GM21367 (cell line): ENCODE data around the gene ERC1.
"Not testable (repeated sequence)": the region's sequence is repeated elsewhere in the genome, so short reads cannot be mapped to it uniquely, and the experiment has no call there.

ENCODE experiments used
- ATAC-seq: cut with Tn5 transposase; IDR thresholded peaks from one replicate; pipeline ENCODE4 v1.9.1; 2021; ENCODE audit not compliant: unreplicated experiment

The ERC1 gene

GRCh38 chr12:1216560-1216959, 225.5 kb downstream of the ERC1 start:
- no peak for ATAC-seq

- no peak for ATAC-seq
Observed at GRCh38 chr12:1217191-1217949, 226.3 kb downstream of the ERC1 start.

- ATAC-seq, result no peak
Observed at GRCh38 chr12:1218369-1218768, 227.3 kb downstream of the ERC1 start.

- ATAC-seq, result no peak
Observed at GRCh38 chr12:1220127-1221092, 229.4 kb downstream of the ERC1 start.

- no peak for ATAC-seq
Observed at GRCh38 chr12:1222858-1223639, 232.0 kb downstream of the ERC1 start.

GRCh38 chr12:1226951-1227350, 235.9 kb downstream of the ERC1 start:
- no peak for ATAC-seq

GRCh38 chr12:1234073-1234472, 243.1 kb downstream of the ERC1 start:
- no peak for ATAC-seq

- no peak for ATAC-seq
Observed at GRCh38 chr12:1246637-1247036, 255.6 kb downstream of the ERC1 start.

GRCh38 chr12:1250641-1251040, 259.6 kb downstream of the ERC1 start:
- ATAC-seq, result no peak

- ATAC-seq, result no peak
Observed at GRCh38 chr12:1252758-1253157, 261.7 kb downstream of the ERC1 start.

GRCh38 chr12:1255125-1255524, 264.1 kb downstream of the ERC1 start:
- not testable (repeated sequence) for ATAC-seq

- not testable (repeated sequence) for ATAC-seq
Observed at GRCh38 chr12:1255854-1256253, 264.8 kb downstream of the ERC1 start.

GRCh38 chr12:1256285-1256684, 265.3 kb downstream of the ERC1 start:
- ATAC-seq, result no peak

- ATAC-seq, result no peak
Observed at GRCh38 chr12:1256991-1257390, 266.0 kb downstream of the ERC1 start.

- ATAC-seq, result no peak
Observed at GRCh38 chr12:1262011-1262410, 271.0 kb downstream of the ERC1 start.

- no peak for ATAC-seq
Observed at GRCh38 chr12:1267243-1267642, 276.2 kb downstream of the ERC1 start.

GRCh38 chr12:1272142-1272541, 281.1 kb downstream of the ERC1 start:
- ATAC-seq, result no peak

- no peak for ATAC-seq
Observed at GRCh38 chr12:1273051-1273450, 282.0 kb downstream of the ERC1 start.

GRCh38 chr12:1277905-1278304, 286.9 kb downstream of the ERC1 start:
- no peak for ATAC-seq

GRCh38 chr12:1279050-1279449, 288.0 kb downstream of the ERC1 start:
- ATAC-seq, result no peak

GRCh38 chr12:1280059-1280458, 289.0 kb downstream of the ERC1 start:
- ATAC-seq, result no peak
